NCI-H1436 treated with DMSO at 0.1 percent for 48 hours (cell line): Measurements from ENCODE around the gene ZNF8.
"Not testable (repeated sequence)": the region's sequence is repeated elsewhere in the genome, so short reads cannot be mapped to it uniquely, and the experiment has no call there.

ENCODE experiments used
- DNase-seq: peaks from one replicate; lab custom pipeline; 2025; lab: John Stamatoyannopoulos, UW

The ZNF8 gene

DNA sequence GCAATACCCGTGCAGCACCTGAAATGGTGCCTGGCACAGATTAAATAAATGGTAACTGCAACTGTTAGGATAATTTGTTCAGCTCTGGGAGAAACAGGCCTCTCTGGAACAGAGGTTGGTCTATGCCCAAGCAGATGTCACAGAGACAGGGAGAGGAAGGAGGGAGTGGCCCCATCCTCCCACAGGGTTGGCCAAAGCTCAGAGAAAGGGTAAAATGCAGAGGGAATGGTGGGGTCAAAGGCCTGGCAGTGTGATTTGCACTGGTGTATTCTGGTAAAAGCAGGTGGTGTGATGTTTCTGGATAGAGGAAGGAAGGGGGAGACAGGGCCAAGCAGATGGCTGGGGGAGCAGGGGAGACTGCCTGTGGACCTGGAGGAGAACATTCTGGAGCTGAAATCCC lies 57.5 kb downstream of the ZNF8 start:
- DNase-seq, result no peak

DNA sequence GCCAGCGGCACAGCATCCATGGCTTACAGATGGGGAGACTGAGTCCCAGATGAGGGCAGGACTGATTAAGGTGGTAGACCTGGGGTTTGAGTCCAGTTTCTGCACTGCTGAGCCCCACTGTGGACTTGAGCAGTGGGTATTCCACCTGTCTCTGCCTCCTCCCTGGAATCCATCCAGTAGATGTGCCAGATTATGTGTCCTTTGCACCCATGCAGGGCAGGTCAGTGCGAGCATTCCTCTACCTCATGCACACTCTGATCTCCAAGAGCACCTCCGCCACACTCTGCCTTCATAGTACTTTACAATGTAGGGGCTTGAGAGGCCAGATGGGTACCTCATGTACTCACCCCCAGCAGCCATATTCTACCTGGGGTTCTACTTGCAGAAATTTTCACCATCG lies 58.1 kb downstream of the ZNF8 start:
- DNase-seq, result no peak

DNA sequence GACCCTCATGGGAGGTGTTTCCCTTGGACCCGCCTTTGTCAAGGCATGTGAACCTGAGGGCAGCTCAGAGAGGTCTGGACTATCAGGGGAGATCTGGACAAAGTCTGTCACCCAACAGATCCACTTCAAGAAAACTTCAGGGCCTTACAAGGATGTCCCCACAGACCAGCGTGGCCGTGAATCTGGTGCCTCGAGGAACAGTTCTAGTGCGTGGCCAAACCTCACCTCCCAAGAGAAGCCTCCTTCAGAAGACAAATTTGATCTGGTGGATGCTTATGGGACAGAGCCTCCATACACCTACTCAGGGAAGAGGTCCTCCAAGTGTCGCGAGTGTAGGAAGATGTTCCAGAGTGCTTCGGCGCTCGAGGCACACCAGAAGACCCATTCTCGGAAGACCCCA lies 59.6 kb downstream of the ZNF8 start:
- no peak for DNase-seq

DNA sequence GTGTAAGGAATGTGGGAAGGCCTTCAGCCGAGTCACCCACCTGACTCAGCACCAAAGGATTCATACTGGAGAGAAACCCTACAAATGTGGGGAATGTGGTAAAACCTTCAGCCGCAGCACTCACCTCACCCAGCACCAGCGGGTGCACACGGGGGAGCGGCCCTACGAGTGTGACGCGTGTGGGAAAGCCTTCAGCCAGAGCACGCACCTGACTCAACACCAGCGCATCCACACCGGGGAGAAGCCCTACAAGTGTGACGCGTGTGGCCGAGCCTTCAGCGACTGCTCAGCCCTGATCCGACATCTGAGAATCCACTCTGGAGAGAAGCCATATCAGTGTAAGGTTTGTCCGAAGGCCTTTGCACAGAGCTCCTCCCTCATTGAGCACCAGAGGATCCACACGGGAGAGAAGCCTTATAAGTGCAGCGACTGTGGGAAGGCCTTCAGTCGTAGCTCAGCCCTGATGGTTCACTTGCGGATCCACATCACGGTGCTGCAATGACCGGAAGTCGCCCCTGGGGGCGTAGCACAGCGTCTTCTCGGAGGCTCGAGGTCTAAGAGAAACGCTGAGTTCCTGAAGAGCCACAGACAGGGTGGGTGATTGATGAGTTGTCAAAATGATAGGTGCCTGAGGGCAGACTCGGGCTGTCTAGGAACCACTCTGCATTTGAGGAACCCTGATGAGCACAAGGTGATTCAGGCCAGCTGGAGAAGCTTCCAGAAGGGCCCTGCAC lies 60.2 kb downstream of the ZNF8 start:
- no peak for DNase-seq

DNA sequence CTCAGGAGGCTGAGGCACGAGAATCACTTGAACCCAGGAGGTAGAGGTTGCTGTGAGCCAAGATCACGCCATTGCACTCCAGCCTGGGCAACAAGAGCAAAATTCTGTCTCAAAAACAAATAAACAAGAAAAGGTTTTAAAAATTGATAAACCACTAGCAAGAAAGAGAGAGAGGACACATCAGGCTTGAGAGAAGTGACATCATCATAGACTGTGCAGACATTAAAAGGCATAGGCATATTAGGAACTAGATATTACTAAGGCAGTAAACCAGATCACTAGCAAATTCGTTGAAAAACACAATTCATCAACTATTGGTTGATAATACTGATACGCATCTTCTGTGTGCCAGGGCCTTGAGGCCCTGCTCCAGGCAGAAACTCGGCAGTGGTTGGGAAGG lies 66.8 kb downstream of the ZNF8 start:
- DNase-seq, result no peak

DNA sequence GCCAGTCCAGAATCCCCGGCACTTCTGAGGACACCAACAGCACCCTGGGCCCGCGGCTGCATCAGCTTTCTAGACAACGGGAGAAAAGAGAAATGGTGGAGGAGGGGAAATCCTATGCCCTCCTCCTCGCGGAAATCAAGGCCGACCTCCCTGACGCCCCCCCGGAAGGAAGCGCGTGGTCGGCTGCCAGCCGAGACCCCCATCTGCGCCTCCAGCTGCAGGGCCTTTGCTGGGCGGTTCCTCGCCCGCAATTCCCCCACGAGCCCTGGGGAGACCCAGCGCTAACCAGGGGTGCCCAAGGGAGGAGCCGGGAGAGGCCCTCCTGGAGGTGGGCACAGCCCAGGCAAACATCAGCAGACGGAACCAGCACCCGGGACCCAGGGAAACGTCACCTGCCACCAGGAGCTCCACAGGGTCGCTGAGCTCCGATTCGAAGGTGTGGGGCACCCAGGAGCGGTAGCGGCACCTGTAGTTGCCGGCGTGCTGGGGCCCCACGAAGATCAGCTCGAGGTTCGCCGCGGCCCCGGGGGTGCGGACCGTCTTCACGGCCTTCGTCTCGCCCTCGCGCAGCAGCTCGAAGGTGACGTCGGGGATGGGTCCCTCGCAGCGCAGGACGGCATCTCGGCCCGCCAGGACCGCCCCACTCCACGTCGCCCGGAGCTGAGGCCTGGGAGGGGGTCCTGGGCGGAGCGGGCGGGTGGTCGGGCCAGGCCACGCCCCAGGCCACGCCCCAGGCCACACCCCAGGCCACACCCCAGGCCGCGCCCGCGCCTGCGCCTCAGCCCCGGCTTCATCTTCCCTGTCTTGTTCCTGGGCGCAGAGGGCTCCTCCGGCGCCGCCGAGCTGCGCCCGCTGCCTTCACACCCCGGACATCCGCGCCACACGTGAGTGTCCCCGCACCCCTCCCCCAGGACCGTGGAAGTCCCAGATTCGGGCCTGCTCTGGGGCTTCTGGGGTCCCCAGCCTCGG lies 68.5 kb downstream of the ZNF8 start:
- no peak for DNase-seq

DNA sequence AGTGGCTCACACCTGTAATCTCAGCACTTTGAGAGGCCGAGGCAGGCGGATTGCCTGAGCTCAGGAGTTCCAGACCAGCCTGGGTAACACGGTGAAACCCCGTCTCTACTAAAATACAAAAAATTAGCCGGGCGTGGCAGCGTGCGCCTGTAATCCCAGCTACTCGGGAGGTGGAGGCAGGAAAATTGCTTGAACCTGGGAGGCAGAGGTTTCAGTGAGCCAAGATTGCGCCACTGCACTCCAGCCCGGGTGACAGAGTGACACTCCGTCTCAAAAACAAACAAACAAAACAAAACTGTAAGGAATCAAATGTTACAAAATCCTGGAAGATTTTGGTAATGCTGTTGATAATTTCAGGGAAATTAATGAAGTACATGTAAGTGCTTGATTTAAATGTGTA lies 69.3 kb downstream of the ZNF8 start:
- DNase-seq, result not testable (repeated sequence)

DNA sequence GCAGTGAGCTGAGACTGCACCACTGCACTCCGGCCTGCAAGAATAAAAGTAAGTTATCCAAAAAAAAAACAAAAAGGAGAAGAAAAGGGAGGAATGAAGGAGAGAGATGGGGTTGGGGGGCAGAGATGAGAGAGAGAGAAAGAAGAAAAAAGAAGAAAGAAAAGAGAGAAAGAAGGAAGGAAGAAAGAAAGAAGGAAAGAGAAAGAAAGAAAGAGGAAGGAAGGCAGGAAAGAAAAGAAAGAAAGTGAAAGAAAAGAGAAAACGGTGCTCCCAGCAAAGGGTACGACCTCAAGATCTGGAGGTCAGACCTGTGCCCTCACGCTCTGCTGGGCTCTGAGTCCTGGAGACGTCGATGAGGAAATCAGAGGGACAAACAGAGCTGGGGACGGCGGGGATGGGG lies 70.8 kb downstream of the ZNF8 start:
- DNase-seq, result no peak

DNA sequence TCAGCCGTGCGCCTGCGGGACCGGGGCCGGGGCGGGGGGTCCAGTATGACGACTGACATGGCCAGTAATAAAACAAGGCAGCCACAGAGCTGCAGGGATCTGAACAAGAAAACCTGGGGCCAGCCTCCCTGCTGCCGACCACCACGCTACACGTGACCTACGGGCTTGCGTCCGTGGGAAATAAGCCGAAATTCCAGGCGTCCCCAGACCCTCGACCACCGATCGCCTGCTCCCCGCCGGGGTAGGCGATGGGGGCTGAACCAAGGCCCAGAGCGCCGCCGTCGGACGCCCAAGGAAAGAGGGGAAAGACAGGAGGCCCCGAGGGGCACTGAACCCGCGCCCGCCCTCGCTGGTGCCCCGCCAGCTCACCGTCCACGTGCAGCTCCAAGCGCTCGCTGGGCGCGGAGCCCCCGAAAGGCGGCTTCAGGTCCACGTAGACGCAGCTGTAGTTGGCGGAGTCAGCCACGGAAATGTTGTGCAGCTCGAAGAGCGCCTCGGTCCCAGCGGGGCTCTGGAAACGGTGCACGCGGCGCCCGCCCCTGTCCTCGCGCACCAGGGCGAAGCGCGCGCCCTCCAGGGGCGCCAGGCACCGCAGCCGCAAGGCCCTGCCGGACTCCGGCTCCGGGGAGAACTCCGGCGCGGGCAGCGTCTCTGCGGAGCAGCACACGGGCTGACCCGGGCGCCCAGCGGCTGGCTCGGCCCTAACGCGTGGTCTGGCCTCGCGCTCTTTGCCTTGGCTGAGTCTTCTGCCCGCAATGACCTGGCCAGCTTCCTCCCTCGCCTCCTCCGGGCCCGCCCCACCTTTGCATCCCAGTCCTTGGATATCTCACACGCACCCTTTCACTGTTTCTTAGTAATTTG lies 71.5 kb downstream of the ZNF8 start:
- no peak for DNase-seq

DNA sequence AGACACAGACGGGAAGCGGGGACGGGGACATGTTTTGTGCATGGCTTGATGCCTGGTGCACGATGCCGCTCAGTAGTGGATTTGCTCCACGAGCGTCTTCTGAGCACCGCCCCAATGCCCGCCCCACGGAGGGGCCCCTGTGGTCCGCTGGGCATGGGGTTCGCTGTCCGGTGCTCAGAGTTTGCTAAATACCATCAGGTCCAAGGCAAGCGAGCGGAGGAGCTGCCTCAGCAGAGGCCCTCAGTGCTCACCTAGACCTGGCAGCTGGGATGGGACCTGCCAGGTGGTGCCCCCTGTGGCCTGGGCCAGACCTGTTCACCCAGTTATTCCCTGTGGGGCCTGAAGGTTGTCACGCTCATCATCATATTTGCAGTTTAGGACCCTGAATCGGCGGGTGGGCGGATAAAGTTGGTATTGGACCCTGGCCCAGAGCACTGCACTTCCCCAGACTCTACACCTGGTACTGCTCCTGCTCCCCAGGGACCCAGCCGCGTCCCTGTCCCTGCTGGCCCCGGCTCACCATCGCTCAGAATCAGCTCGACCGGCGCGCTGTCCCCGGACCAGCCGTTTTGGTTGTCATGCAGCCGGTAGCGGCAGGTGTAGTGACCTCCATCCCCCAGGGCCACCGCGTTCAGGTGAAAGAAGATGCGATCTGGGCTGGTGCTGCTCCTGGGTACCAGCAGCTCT lies 72.3 kb downstream of the ZNF8 start:
- no peak for DNase-seq

DNA sequence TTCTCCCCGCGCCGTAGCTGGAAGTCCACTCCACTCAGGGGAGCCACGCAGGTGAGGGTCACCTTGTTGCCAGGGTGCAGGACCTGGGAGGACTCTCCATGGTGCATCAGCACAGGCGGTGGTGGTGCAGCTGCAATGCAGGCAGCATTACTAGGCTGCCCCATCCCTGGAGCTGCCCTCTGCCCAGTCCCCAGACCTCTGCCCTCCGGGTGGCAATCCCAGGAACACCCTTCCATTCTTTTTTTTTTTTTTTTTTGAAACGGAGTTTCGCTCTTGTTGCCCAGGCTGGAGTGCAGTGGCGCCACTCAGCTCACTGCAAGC lies 72.8 kb downstream of the ZNF8 start:
- DNase-seq, result no peak

DNA sequence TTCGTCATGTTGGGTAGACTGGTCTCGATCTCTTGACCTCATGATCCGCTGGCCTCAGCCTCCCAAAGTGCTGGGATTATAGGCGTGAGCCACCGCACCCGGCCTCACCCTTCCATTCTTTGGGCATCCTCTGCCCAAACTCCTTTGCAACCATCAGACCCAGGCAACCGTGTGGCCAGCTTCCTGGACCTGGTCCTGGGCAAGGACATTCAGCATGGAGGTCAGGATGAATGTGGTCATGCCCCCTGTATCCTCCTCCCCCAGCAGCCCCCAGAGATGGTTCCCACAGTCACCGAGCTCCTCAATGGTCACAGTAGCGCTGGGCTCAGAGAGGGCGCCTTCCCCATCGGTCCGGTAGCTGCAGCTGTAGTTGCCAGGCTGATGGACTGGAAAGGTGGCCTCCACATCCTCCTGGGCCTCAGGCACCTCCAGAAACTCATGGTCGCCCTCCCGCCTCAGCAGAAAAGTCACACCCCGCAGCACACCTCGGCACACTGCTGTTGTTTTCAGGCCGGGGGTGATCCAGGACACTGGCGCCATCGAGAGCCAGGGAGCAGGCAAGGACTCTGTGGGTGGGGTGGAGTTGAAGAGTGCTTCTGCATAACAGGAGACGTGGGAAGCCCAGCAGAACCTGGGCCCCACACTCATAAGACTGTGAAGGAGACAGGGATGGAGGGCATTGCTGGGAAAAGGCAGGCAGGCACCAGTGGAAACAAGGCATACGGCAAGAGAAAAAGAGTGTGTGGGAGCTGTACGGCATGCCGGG lies 73.4 kb downstream of the ZNF8 start:
- no peak for DNase-seq
